WTC11 (cell line): ENCODE results near the gene CCAR1. TPM values are rescaled to one million over a fixed set of nuclear protein-coding genes. Genes with fewer than 3 reads are reported as not detected.
"Not testable (repeated sequence)": the region's sequence is repeated elsewhere in the genome, so short reads cannot be mapped to it uniquely, and the experiment has no call there.

Experiments used
- ATAC-seq: fragments of 200-7000 bp; cut with Tn5 transposase; 2 replicates; pipeline ENCODE4 v1.10.0; 2021; ENCODE audit warnings: mild to moderate bottlenecking, moderate library complexity
- CTCF ChIA-PET: fragments of 300-600 bp; sonication (Branson Sonifier 250); formaldehyde crosslinking; loops from one replicate; lab custom pipeline; 2021; ENCODE audit warnings: antibody characterized with exemption; lab: Charles Lee
- POLR2A ChIA-PET: fragments of 350-600 bp; sonication (Branson Sonifier 250); formaldehyde crosslinking; loops from one replicate; lab custom pipeline; 2021; ENCODE audit warnings: antibody characterized with exemption; lab: Charles Lee
- DNase-seq: peaks from one replicate; pipeline ENCODE4 v3.0.0; 2021; ENCODE audit warnings: low spot score
- H3K27ac Mint-ChIP-seq: 2 replicates; pipeline ENCODE4 v1.8.0; 2021; ENCODE audit warnings: mixed read lengths
- H3K27me3 Mint-ChIP-seq: 2 replicates; pipeline ENCODE4 v1.8.0; 2021; ENCODE audit warnings: low read depth, mild to moderate bottlenecking, moderate library complexity, mixed read lengths
- H3K36me3 Mint-ChIP-seq: 2 replicates; pipeline ENCODE4 v1.8.0; 2021; ENCODE audit warnings: mixed read lengths
- H3K4me1 Mint-ChIP-seq: 2 replicates; pipeline ENCODE4 v1.8.0; 2022; ENCODE audit warnings: mixed read lengths
- H3K4me3 Mint-ChIP-seq: 2 replicates; pipeline ENCODE4 v1.8.0; 2021; ENCODE audit warnings: mild to moderate bottlenecking, moderate library complexity, mixed read lengths
- H3K9me3 Mint-ChIP-seq: 2 replicates; pipeline ENCODE4 v1.8.0; 2021; ENCODE audit warnings: mixed read lengths
- JAZF1 ChIP-seq: fragments of 250-450 bp; sonication (Bioruptor Pico); IDR thresholded peaks from 2 replicates; pipeline ENCODE4 v1.9.0; 2021; ENCODE audit warnings: moderate library complexity, mild to moderate bottlenecking, inconsistent platforms
- KAT7 ChIP-seq: sonication (generic); formaldehyde crosslinking; IDR thresholded peaks from 2 replicates; pipeline ENCODE4 v1.8.1; 2023; ENCODE audit warnings: missing genetic modification reagents, mild to moderate bottlenecking, borderline replicate concordance
- NFATC4 ChIP-seq: fragments of 250-450 bp; sonication (Bioruptor Pico); IDR thresholded peaks from 2 replicates; pipeline ENCODE4 v1.9.0; 2021; ENCODE audit warnings: mild to moderate bottlenecking
- NFYB ChIP-seq: sonication (generic); formaldehyde crosslinking; conservative IDR thresholded peaks from 2 replicates; pipeline ENCODE4 v1.8.0; 2022; ENCODE audit warnings: low read depth, missing genetic modification reagents
- RORB ChIP-seq: fragments of 250-450 bp; sonication (Bioruptor Pico); IDR thresholded peaks from 2 replicates; pipeline ENCODE4 v1.9.0; 2021; ENCODE audit warnings: mild to moderate bottlenecking
- SMAD4 ChIP-seq: sonication (generic); formaldehyde crosslinking; IDR thresholded peaks from 2 replicates; pipeline ENCODE4 v1.8.0; 2022; ENCODE audit warnings: mild to moderate bottlenecking, missing genetic modification reagents
- ZNF416 ChIP-seq: fragments of 250-450 bp; sonication (Bioruptor Pico); IDR thresholded peaks from 2 replicates; pipeline ENCODE4 v1.9.0; 2021; ENCODE audit warnings: mild to moderate bottlenecking, inconsistent platforms
- total RNA-seq: library from RNA; stranded (reverse); gene quantifications from 3 replicates; pipeline ENCODE4 v1.2.3, GENCODE V29; 2021
- TF ChIP-seq, protein P1 (sequence below): sonication (generic); formaldehyde crosslinking; IDR thresholded peaks from 2 replicates; pipeline ENCODE4 v1.8.1; 2023; ENCODE audit warnings: mild to moderate bottlenecking, moderate library complexity, missing genetic modification reagents
- TF ChIP-seq, protein P2 (sequence below): sonication (generic); formaldehyde crosslinking; IDR thresholded peaks from 2 replicates; pipeline ENCODE4 v1.8.1; 2023; ENCODE audit warnings: mild to moderate bottlenecking, missing genetic modification reagents
- TF ChIP-seq, protein P3 (sequence below): fragments of 250-450 bp; sonication (Bioruptor Pico); IDR thresholded peaks from 2 replicates; pipeline ENCODE4 v2.1.2; 2022; ENCODE audit warnings: mild to moderate bottlenecking, moderate library complexity
- TF ChIP-seq, protein P4 (sequence below): fragments of 200-600 bp; IDR thresholded peaks from 2 replicates; pipeline ENCODE4 v1.8.0; 2022; ENCODE audit warnings: antibody characterized with exemption

The CCAR1 gene
- total RNA-seq, 1 experiment from 2014 or later = 95.4 TPM

DNA sequence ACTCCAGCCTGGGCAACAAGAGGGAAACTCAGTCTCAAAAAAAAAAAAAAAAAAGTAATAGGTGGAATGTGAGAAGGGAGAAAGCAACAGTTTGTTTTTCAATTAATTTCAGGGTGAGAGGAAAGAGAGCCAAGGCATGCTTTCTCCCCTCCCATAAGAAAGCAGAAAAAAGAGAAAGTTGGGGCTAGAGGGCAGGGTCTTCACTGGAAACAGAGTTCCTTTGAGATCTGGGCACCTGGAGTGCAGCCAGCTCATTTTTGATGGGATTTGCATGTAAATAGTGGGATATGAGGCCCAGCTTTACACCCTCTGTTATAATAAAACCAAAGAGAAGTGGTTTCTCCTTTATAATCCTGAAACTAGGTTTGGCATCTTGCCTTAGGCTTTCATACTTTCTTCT, 92.5 kb downstream of the CCAR1 start (continued):
- TF ChIP-seq, protein P1, sequence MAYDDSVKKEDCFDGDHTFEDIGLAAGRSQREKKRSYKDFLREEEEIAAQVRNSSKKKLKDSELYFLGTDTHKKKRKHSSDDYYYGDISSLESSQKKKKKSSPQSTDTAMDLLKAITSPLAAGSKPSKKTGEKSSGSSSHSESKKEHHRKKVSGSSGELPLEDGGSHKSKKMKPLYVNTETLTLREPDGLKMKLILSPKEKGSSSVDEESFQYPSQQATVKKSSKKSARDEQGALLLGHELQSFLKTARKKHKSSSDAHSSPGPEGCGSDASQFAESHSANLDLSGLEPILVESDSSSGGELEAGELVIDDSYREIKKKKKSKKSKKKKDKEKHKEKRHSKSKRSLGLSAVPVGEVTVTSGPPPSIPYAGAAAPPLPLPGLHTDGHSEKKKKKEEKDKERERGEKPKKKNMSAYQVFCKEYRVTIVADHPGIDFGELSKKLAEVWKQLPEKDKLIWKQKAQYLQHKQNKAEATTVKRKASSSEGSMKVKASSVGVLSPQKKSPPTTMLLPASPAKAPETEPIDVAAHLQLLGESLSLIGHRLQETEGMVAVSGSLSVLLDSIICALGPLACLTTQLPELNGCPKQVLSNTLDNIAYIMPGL (CRISPR knock-in tag) = no peak
- TF ChIP-seq RORB (CRISPR knock-in tag) (no peak), KAT7 (CRISPR knock-in tag) (no peak)
- TF ChIP-seq, protein P2, sequence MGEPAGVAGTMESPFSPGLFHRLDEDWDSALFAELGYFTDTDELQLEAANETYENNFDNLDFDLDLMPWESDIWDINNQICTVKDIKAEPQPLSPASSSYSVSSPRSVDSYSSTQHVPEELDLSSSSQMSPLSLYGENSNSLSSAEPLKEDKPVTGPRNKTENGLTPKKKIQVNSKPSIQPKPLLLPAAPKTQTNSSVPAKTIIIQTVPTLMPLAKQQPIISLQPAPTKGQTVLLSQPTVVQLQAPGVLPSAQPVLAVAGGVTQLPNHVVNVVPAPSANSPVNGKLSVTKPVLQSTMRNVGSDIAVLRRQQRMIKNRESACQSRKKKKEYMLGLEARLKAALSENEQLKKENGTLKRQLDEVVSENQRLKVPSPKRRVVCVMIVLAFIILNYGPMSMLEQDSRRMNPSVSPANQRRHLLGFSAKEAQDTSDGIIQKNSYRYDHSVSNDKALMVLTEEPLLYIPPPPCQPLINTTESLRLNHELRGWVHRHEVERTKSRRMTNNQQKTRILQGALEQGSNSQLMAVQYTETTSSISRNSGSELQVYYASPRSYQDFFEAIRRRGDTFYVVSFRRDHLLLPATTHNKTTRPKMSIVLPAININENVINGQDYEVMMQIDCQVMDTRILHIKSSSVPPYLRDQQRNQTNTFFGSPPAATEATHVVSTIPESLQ = no peak

DNA sequence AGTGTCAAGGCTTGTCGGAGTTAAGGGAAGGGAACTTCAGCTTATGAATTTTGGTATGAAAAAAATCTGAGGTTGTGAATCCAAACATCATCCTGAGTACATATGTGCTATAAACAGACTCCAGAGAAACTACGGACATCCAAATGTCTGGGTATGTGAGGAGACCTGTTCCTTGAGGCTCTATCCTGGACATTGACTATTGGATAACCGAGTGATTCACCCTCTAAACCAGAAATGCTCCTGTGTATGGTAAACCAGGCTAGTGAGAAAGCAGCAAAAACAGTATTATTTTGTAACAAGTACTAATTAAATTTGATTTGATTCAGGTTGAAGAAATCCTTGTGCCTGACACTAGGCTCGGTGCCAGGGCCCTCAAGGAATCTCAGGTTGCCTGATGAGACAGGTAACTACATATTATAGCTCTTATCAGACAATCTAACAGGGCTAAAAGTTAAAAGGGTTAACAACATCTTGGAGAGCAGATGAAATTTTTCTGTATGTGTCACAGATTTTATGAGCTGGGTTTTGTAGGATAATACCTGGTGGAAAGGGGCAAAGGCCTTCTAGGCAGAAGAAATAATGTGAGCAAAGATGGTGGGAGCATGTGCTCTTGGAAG, 95.9 kb downstream of the CCAR1 start:
- TF ChIP-seq, protein P3, sequence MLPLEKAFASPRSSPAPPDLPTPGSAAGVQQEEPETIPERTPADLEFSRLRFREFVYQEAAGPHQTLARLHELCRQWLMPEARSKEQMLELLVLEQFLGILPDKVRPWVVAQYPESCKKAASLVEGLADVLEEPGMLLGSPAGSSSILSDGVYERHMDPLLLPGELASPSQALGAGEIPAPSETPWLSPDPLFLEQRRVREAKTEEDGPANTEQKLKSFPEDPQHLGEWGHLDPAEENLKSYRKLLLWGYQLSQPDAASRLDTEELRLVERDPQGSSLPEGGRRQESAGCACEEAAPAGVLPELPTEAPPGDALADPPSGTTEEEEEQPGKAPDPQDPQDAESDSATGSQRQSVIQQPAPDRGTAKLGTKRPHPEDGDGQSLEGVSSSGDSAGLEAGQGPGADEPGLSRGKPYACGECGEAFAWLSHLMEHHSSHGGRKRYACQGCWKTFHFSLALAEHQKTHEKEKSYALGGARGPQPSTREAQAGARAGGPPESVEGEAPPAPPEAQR (CRISPR knock-in tag) = no peak
- no peak for TF ChIP-seq NFYB
- TF ChIP-seq JAZF1 (CRISPR knock-in tag) = no peak
- TF ChIP-seq, protein P4, sequence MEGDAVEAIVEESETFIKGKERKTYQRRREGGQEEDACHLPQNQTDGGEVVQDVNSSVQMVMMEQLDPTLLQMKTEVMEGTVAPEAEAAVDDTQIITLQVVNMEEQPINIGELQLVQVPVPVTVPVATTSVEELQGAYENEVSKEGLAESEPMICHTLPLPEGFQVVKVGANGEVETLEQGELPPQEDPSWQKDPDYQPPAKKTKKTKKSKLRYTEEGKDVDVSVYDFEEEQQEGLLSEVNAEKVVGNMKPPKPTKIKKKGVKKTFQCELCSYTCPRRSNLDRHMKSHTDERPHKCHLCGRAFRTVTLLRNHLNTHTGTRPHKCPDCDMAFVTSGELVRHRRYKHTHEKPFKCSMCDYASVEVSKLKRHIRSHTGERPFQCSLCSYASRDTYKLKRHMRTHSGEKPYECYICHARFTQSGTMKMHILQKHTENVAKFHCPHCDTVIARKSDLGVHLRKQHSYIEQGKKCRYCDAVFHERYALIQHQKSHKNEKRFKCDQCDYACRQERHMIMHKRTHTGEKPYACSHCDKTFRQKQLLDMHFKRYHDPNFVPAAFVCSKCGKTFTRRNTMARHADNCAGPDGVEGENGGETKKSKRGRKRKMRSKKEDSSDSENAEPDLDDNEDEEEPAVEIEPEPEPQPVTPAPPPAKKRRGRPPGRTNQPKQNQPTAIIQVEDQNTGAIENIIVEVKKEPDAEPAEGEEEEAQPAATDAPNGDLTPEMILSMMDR = no peak
- no peak for TF ChIP-seq ZNF416 (CRISPR knock-in tag)
- no peak for TF ChIP-seq NFATC4 (CRISPR knock-in tag)
- TF ChIP-seq SMAD4 (CRISPR knock-in tag) = no peak
- TF ChIP-seq, all 79 proteins: peak for 0
- ATAC-seq (no peak), DNase-seq (no peak)
- ChIA-PET CTCF (interaction anchor here (0.7 to 1.3 kb wide), 2 partner anchors 10 to 64 kb away, joined by 3 to 4 read pairs; partner anchors contain the start of gene STOX1), POLR2A (no interaction called here)
- Mint-ChIP-seq H3K4me1 (peaks cover 3% of the 10 kb centered on the region; the same call in 1 of the 2 replicates), H3K27ac (no peak overlapping the region), H3K36me3 (no peaks in the 10 kb centered on the region), H3K9me3 (no peaks in the 10 kb centered on the region), H3K27me3 (no peaks in the 10 kb centered on the region), H3K4me3 (no peak overlapping the region)

DNA sequence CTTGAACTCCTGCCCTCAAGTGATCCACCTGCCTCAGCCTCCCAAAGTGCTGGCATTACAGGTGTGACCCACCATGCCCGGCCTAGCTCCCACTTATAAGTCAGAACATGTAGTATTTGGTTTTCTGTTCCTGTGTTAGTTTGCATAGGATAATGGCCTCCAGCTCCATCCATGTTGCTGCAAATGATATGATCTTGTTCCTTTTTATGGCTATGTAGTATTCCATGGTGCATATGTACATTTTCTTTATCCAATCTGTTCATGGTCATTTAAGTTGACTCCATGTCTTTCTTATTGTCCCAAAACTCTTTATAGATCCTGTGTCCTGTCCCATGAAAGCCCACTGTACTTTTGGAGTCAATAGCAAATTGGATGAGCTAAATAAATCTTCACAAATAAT, 99.3 kb downstream of the CCAR1 start:
- CTCF ChIA-PET, H3K4me3 Mint-ChIP-seq, H3K27ac Mint-ChIP-seq, ATAC-seq, H3K4me1 Mint-ChIP-seq, DNase-seq, POLR2A ChIA-PET, H3K27me3 Mint-ChIP-seq, H3K36me3 Mint-ChIP-seq, H3K9me3 Mint-ChIP-seq: not testable (repeated sequence)

DNA sequence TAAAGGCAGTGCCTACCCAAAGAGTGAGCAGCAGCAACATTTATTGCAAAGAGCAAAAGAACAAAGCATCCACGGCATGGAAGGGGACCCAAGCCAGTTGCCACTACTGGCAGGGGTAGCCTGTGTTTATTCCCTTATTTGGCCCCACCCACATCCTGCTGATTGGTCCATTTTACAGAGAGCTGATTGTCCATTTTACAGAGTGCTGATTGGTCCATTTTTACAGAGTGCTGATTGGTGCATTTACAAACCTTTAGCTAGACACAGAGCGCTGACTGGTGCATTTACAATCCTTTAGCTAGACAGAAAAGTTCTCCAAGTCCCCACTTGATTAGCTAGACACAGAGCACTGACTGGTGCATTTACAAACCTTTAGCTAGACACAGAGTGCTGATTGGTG, 101.6 kb downstream of the CCAR1 start:
- H3K4me3 Mint-ChIP-seq, ATAC-seq, DNase-seq, H3K9me3 Mint-ChIP-seq, POLR2A ChIA-PET, H3K27ac Mint-ChIP-seq, H3K4me1 Mint-ChIP-seq, H3K36me3 Mint-ChIP-seq: not testable (repeated sequence)
- peak; percentile 65 for TF ChIP-seq NFYB
- CTCF ChIA-PET = interaction anchor here (0.8 kb wide), 1 partner anchor 75 kb away, joined by 4 read pairs; no protein-coding TSS in a partner anchor
- peaks cover 16% of the 10 kb centered on the region for H3K27me3 Mint-ChIP-seq
